Measurements from ENCODE around the gene NR2C2AP. TPM values are rescaled to one million over a fixed set of nuclear protein-coding genes. Genes with fewer than 3 reads are reported as not detected.

Gene NR2C2AP
- total RNA-seq, 1 donor from 2014 or later, result 10.6 TPM

GRCh38 chr19:19215792-19216191, 12.6 kb upstream of the NR2C2AP start:
- Mint-ChIP-seq H3K9me3 (ENCODE audit: low read depth) (peaks cover 3% of the 10 kb centered on the region), H3K36me3 (ENCODE audit: insufficient read depth) (no peaks in the 10 kb centered on the region), H3K4me3 (ENCODE audit: low read depth) (no peak overlapping the region), H3K4me1 (ENCODE audit: low read depth) (no peaks in the 10 kb centered on the region), H3K27me3 (peaks cover 59% of the 10 kb centered on the region), H3K27ac (no peak overlapping the region)
- TF ChIP-seq, protein P1, sequence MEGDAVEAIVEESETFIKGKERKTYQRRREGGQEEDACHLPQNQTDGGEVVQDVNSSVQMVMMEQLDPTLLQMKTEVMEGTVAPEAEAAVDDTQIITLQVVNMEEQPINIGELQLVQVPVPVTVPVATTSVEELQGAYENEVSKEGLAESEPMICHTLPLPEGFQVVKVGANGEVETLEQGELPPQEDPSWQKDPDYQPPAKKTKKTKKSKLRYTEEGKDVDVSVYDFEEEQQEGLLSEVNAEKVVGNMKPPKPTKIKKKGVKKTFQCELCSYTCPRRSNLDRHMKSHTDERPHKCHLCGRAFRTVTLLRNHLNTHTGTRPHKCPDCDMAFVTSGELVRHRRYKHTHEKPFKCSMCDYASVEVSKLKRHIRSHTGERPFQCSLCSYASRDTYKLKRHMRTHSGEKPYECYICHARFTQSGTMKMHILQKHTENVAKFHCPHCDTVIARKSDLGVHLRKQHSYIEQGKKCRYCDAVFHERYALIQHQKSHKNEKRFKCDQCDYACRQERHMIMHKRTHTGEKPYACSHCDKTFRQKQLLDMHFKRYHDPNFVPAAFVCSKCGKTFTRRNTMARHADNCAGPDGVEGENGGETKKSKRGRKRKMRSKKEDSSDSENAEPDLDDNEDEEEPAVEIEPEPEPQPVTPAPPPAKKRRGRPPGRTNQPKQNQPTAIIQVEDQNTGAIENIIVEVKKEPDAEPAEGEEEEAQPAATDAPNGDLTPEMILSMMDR (IDR thresholded peaks at IDR 0.05; ENCODE audit: unreplicated experiment), result no peak
- DNase-seq (ENCODE audit: low spot score, unreplicated experiment), result no peak

DNA sequence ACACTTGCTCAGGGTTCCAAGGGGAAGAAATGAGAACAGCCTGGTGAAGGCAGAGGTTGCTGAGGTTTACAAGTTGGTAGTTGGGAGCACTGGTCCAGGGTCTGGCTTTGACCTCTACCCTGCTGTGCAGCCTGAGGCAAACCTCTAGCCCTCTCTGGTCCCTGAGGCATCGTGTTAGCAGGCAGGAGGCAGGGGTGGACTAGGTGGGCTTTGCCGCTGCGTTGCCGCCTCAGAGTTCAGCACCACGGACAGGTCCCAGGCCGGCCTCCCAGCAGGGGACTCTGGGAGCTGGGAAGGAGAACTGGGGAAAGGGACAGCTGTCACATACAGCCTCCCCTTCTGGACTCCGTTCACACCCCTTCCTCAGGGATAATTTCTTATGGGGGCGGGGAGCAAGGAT, 11.7 kb upstream of the NR2C2AP start:
- H3K9me3 Mint-ChIP-seq (ENCODE audit: low read depth), result peaks cover 3% of the 10 kb centered on the region
- H3K27ac Mint-ChIP-seq, result no peak overlapping the region
- H3K36me3 Mint-ChIP-seq (ENCODE audit: insufficient read depth), result no peaks in the 10 kb centered on the region
- TF ChIP-seq, protein P1 (IDR thresholded peaks at IDR 0.05; ENCODE audit: unreplicated experiment), result no peak
- no peaks in the 10 kb centered on the region for H3K4me1 Mint-ChIP-seq (ENCODE audit: low read depth)
- H3K27me3 Mint-ChIP-seq, result peaks cover 64% of the 10 kb centered on the region
- DNase-seq (ENCODE audit: low spot score, unreplicated experiment), result peak; percentile 86
- H3K4me3 Mint-ChIP-seq (ENCODE audit: low read depth), result no peak overlapping the region

DNA sequence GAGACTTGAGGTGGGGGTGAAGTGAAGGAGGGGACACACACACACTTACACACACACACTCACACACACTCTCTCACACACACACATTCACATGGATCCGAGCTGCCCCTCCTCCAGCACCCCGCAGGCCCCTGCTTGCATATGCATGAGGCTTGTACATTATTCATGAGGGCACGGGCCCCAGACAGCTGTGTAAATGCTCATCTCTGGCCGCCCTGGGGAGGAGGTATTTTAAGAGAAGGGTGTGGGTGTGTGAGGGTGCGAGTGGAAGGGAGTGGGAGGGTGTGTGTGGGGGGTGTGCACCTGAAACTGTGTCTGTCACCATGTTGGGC, 10.9 kb upstream of the NR2C2AP start:
- H3K27ac Mint-ChIP-seq, result no peak overlapping the region
- DNase-seq (ENCODE audit: low spot score, unreplicated experiment), result no peak
- peaks cover 3% of the 10 kb centered on the region for H3K9me3 Mint-ChIP-seq (ENCODE audit: low read depth)
- H3K4me3 Mint-ChIP-seq (ENCODE audit: low read depth), result no peak overlapping the region
- H3K36me3 Mint-ChIP-seq (ENCODE audit: insufficient read depth), result no peaks in the 10 kb centered on the region
- TF ChIP-seq, protein P1 (IDR thresholded peaks at IDR 0.05; ENCODE audit: unreplicated experiment), result no peak
- H3K27me3 Mint-ChIP-seq, result peaks cover 72% of the 10 kb centered on the region
- no peaks in the 10 kb centered on the region for H3K4me1 Mint-ChIP-seq (ENCODE audit: low read depth)

GRCh38 chr19:19213426-19214158, 10.4 kb upstream of the NR2C2AP start:
- H3K36me3 Mint-ChIP-seq (ENCODE audit: insufficient read depth), result no peaks in the 10 kb centered on the region
- peaks cover 71% of the 10 kb centered on the region for H3K27me3 Mint-ChIP-seq

GRCh38 chr19:19212916-19213315, 9.7 kb upstream of the NR2C2AP start:
- Mint-ChIP-seq H3K36me3 (ENCODE audit: insufficient read depth) (no peaks in the 10 kb centered on the region), H3K27ac (no peak overlapping the region), H3K4me1 (ENCODE audit: low read depth) (no peaks in the 10 kb centered on the region), H3K9me3 (ENCODE audit: low read depth) (peaks cover 3% of the 10 kb centered on the region), H3K4me3 (ENCODE audit: low read depth) (no peak overlapping the region), H3K27me3 (peaks cover 71% of the 10 kb centered on the region)
- DNase-seq (ENCODE audit: low spot score, unreplicated experiment), result no peak
- TF ChIP-seq, protein P1 (IDR thresholded peaks at IDR 0.05; ENCODE audit: unreplicated experiment), result no peak

More at GRCh38 chr19:19213426-19214158, 10.4 kb upstream of the NR2C2AP start:
- Mint-ChIP-seq H3K4me1 (ENCODE audit: low read depth) (no peaks in the 10 kb centered on the region), H3K27ac (no peak overlapping the region), H3K4me3 (ENCODE audit: low read depth) (no peak overlapping the region), H3K9me3 (ENCODE audit: low read depth) (peaks cover 3% of the 10 kb centered on the region)
- TF ChIP-seq, protein P1 (IDR thresholded peaks at IDR 0.05; ENCODE audit: unreplicated experiment), result no peak
- no peak for DNase-seq (ENCODE audit: low spot score, unreplicated experiment)

Data from progenitor cell of endocrine pancreas (in vitro differentiated cells).